WERI-Rb-1 (cell line): ENCODE data around the gene CYP11A1.

Source experiments
- DNase-seq: peaks from one replicate; pipeline ENCODE4 v3.0.0-alpha.2; 2020
- H3K27ac ChIP-seq: fragments of 250-450 bp; sonication (Bioruptor Pico); 2 replicates; pipeline ENCODE4 v1.5.1; 2020; ENCODE audit warnings: mild to moderate bottlenecking, moderate library complexity
- H3K27me3 ChIP-seq: fragments of 250-450 bp; sonication (Bioruptor Pico); 2 replicates; pipeline ENCODE4 v1.5.1; 2021; ENCODE audit warnings: mild to moderate bottlenecking, low read depth, moderate library complexity; ENCODE audit not compliant: insufficient read depth, severe bottlenecking
- H3K36me3 ChIP-seq: fragments of 250-450 bp; sonication (Bioruptor Pico); 2 replicates; pipeline ENCODE4 v1.5.1; 2020; ENCODE audit warnings: mild to moderate bottlenecking, moderate library complexity
- H3K4me3 ChIP-seq: 2 replicates; pipeline ENCODE4 v1.5.1; 2011; ENCODE audit warnings: low read depth, mild to moderate bottlenecking, control low read depth, low read length
- H3K9me3 ChIP-seq: fragments of 250-450 bp; sonication (Bioruptor Pico); 2 replicates; pipeline ENCODE4 v1.5.1; 2021; ENCODE audit warnings: mild to moderate bottlenecking, moderate library complexity; ENCODE audit not compliant: severe bottlenecking
- TF ChIP-seq, protein P1 (sequence below): IDR thresholded peaks from 2 replicates; pipeline ENCODE4 v1.5.1; 2011; ENCODE audit warnings: low read depth, mild to moderate bottlenecking, control low read depth, inconsistent platforms, low read length

CYP11A1 gene

GRCh38 chr15:74381190-74381453 lies 13.7 kb upstream of the CYP11A1 start:
- TF ChIP-seq, protein P1, sequence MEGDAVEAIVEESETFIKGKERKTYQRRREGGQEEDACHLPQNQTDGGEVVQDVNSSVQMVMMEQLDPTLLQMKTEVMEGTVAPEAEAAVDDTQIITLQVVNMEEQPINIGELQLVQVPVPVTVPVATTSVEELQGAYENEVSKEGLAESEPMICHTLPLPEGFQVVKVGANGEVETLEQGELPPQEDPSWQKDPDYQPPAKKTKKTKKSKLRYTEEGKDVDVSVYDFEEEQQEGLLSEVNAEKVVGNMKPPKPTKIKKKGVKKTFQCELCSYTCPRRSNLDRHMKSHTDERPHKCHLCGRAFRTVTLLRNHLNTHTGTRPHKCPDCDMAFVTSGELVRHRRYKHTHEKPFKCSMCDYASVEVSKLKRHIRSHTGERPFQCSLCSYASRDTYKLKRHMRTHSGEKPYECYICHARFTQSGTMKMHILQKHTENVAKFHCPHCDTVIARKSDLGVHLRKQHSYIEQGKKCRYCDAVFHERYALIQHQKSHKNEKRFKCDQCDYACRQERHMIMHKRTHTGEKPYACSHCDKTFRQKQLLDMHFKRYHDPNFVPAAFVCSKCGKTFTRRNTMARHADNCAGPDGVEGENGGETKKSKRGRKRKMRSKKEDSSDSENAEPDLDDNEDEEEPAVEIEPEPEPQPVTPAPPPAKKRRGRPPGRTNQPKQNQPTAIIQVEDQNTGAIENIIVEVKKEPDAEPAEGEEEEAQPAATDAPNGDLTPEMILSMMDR = no peak
- H3K27me3 ChIP-seq = no peaks in the 10 kb centered on the region

DNA sequence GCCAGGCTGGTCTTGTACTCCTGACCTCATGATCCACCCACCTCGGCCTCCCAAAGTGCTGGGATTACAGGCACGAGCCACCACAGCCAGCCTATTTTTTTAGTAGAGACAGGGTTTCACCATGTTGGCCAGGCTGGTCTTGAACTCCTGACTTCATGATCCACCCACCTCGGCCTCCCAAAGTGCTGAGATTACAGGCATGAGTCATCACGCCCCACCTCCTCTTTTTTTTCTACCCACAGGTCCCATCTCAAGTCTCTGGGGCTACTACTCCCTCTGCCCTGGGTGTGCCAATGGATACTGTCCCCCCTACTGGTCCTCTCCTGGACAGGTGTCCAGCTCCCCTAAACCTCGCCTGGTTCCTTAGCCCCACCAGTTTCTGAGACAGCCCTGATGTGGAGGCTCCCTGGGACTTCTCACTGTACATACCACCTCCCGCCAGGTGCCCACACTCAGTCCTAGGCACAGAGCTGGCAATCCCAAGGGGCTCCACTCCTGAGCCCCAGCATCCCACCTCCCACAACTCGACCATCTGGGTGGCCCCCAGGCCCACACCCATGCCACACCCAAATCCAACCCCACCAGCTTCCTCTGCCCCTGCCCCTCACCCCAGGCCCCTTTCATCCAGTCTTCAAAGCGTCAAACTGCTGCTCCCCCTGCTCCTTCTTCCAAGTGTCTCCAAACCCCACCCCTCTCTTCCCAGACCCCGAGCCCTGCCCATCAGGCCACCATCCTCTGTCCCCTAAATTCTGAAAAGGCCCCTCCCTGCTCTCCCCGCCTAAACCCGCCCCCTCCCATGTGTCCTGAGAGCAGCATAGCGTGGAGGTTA lies 13.1 kb upstream of the CYP11A1 start:
- TF ChIP-seq, protein P1 = no peak
- no peaks in the 10 kb centered on the region for H3K36me3 ChIP-seq
- no peak for DNase-seq
- H3K4me3 ChIP-seq = no peak overlapping the region
- H3K27ac ChIP-seq = no peak overlapping the region
- no peaks in the 10 kb centered on the region for H3K9me3 ChIP-seq
- no peaks in the 10 kb centered on the region for H3K27me3 ChIP-seq

More at GRCh38 chr15:74381190-74381453, 13.7 kb upstream of the CYP11A1 start:
- DNase-seq = no peak
- no peaks in the 10 kb centered on the region for H3K36me3 ChIP-seq
- H3K27ac ChIP-seq = no peak overlapping the region
- no peaks in the 10 kb centered on the region for H3K9me3 ChIP-seq
- H3K4me3 ChIP-seq = no peak overlapping the region

DNA sequence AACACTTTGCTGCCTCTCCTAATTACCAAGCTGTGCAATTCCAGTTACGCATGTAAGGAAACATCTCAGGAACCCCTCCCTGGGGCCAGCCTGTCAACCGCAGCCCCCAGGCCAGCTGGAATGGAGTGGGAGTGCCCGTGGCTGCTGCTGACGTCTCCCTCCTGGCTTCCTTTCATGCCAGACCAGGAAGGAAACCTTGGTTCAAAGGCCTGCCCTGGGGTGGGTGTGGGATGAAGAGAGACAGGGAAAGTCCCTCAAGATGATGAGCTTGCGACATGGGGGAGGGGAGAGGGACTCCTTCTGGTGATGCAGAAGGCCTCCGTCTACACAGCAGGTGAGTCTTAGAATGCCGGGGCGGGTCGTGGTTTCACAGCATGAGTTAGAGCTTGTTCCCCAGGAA lies 11.4 kb upstream of the CYP11A1 start:
- no peak for DNase-seq
- H3K4me3 ChIP-seq = no peak overlapping the region

DNA sequence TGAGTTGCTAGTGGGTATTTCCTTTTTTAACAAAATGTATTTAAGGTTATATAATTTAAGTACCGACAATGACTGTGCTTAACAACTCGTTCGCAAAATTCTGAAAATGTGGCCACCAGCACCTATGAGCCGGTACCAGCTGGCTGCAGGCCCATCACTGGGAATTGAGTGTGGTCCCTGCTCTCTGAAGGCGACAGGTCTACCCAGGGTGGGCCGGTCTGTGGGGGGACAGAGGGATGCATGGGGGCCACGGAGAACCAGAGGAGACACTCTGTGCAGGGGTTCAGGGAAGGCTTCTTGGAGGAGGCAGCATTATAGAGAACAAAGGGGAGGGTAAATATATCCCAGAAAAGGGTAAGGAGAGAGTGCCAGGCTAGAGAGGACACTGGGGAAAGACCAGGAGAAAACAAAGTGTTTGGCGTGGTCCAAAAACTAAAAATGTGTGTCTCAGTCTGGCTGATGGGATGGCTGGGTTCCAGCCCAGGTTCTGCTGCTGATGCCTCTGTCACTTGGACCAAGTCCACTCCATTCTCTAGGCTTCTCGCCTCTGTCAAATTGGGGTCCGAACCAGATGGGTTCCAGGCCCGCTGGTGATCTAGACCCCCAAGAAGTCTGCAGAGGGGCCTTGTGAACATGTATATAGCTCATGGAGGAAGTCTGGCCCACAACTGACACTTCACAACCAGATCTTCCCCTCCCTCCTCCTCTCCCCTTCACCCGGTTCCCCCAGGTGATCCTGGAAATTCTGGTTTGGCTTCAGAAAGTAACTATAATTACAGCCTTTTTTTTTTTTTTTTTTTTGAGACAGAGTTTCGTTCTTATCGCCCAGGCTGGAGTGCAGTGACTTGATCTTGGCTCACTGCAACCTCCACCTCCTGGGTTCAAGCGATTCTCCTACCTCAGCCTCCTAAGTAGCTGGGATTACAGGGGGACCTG lies 10.7 kb upstream of the CYP11A1 start:
- H3K4me3 ChIP-seq = no peak overlapping the region
- H3K36me3 ChIP-seq = no peaks in the 10 kb centered on the region
- DNase-seq = no peak
- H3K27ac ChIP-seq = no peak overlapping the region
- TF ChIP-seq, protein P1 = no peak
- H3K9me3 ChIP-seq = no peaks in the 10 kb centered on the region
- no peaks in the 10 kb centered on the region for H3K27me3 ChIP-seq

More for the DNA sequence above, 11.4 kb upstream of the CYP11A1 start:
- H3K27ac ChIP-seq = no peak overlapping the region
- no peaks in the 10 kb centered on the region for H3K36me3 ChIP-seq
- TF ChIP-seq, protein P1 = no peak
- H3K9me3 ChIP-seq = no peaks in the 10 kb centered on the region
- H3K27me3 ChIP-seq = no peaks in the 10 kb centered on the region

DNA sequence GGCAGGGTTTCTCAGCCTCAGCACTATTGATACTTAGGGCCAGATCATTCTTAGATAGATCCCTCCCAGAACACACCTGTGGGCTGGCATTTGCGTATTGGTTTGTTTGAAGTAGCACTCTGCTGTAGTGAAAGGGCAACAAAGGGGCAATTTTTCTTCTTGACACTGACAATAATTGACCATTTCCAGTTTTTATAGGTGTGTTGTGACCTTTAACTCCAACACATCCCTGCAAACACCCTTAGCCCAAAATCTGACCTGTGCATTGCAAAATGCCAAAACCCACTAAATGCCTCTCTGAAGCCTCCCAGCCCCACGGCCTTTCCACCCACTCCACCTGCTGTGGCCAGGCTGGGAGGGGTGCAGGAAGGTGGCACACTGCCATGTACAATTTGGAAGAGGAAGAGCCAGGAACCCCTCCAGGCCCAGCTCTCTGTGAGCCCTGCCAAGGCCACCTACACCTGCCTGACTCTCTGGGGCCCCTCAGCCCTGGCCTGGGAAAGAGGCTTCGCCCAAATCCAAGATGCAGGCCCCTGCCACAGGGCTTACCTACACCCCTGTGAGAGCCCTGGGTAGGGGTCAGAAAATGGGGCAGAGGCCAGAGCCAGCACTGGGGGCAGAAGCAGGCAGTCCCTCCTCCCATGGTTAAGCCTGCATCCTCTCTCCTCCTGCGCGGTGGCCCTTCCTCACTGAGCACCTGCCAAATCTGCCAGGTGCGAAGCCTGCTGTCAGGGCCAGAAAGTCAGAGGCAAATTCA lies 9.6 kb upstream of the CYP11A1 start:
- Histone ChIP-seq H3K4me3 (no peak overlapping the region), H3K9me3 (no peaks in the 10 kb centered on the region), H3K27me3 (no peaks in the 10 kb centered on the region), H3K36me3 (no peaks in the 10 kb centered on the region), H3K27ac (no peak overlapping the region)
- no peak for DNase-seq
- TF ChIP-seq, protein P1 = no peak
